OCI-LY1 (cell line): ENCODE data around the gene TLR4.

ENCODE experiments used
- H2AFZ ChIP-seq: fragments of 200-600 bp; sonication (generic), shearing (Covaris generic); 2 replicates; pipeline ENCODE4 v1.6.0; 2014; ENCODE audit warnings: antibody characterized with exemption, mild to moderate bottlenecking, low read length
- H3F3A ChIP-seq: fragments of 200-600 bp; sonication (generic), shearing (Covaris generic); 2 replicates; pipeline ENCODE4 v1.6.0; 2014; ENCODE audit warnings: mild to moderate bottlenecking, antibody characterized with exemption, low read length, moderate library complexity; ENCODE audit not compliant: insufficient read depth
- H3K27ac ChIP-seq: fragments of 200-600 bp; sonication (generic); 2 replicates; pipeline ENCODE4 v1.5.1; 2014; ENCODE audit warnings: low read length, mixed run types, mild to moderate bottlenecking, low read depth; ENCODE audit not compliant: poor library complexity, severe bottlenecking
- H3K27me3 ChIP-seq: fragments of 200-600 bp; sonication (generic); 2 replicates; pipeline ENCODE4 v1.6.0; 2014; ENCODE audit warnings: antibody characterized with exemption, mild to moderate bottlenecking, low read length, moderate library complexity; ENCODE audit not compliant: insufficient read depth
- H3K36me3 ChIP-seq: fragments of 200-600 bp; sonication (generic); 2 replicates; pipeline ENCODE4 v1.6.1; 2014; ENCODE audit warnings: mild to moderate bottlenecking, antibody characterized with exemption, low read length, moderate library complexity, mixed read lengths; ENCODE audit not compliant: insufficient read depth
- H3K4me1 ChIP-seq: fragments of 200-600 bp; sonication (generic); 2 replicates; pipeline ENCODE4 v1.5.1; 2014; ENCODE audit warnings: mild to moderate bottlenecking, low read length, moderate library complexity; ENCODE audit not compliant: insufficient read depth, severe bottlenecking
- H3K4me2 ChIP-seq: fragments of 200-600 bp; sonication (generic), shearing (Covaris generic); 2 replicates; pipeline ENCODE4 v1.6.1; 2014; ENCODE audit warnings: low read length
- H3K4me3 ChIP-seq: fragments of 200-600 bp; sonication (generic); 2 replicates; pipeline ENCODE4 v1.5.1; 2014; ENCODE audit warnings: low read length, low read depth, mild to moderate bottlenecking, mixed read lengths; ENCODE audit not compliant: poor library complexity, severe bottlenecking
- H3K79me2 ChIP-seq: fragments of 200-600 bp; shearing (Covaris generic); 2 replicates; pipeline ENCODE4 v1.6.1; 2016; ENCODE audit warnings: mixed run types, low read length, mixed read lengths; ENCODE audit not compliant: insufficient read depth
- H3K9ac ChIP-seq: fragments of 200-600 bp; sonication (generic), shearing (Covaris generic); 2 replicates; pipeline ENCODE4 v1.6.1; 2014; ENCODE audit warnings: mild to moderate bottlenecking, low read length, mixed read lengths
- H3K9me2 ChIP-seq: fragments of 200-600 bp; sonication (generic), shearing (Covaris generic); 2 replicates; pipeline ENCODE4 v1.6.1; 2014; ENCODE audit warnings: low read depth, mild to moderate bottlenecking, low read length, mixed read lengths
- H3K9me3 ChIP-seq: fragments of 200-600 bp; shearing (Covaris generic); 2 replicates; pipeline ENCODE4 v1.6.1; 2014; ENCODE audit warnings: low read length, mixed read lengths
- H4K20me1 ChIP-seq: fragments of 200-600 bp; sonication (generic), shearing (Covaris generic); 2 replicates; pipeline ENCODE4 v1.6.0; 2016; ENCODE audit warnings: mild to moderate bottlenecking, low read length; ENCODE audit not compliant: insufficient read depth
- EZH2 ChIP-seq: fragments of 200-600 bp; sonication (generic), shearing (Covaris generic); IDR thresholded peaks from 2 replicates; pipeline ENCODE4 v1.8.0; 2017; ENCODE audit warnings: borderline replicate concordance, mixed run types, mild to moderate bottlenecking, antibody characterized with exemption, low read length, moderate library complexity, mixed read lengths
- TF ChIP-seq, protein P1 (sequence below): fragments of 200-600 bp; sonication (generic), shearing (Covaris generic); IDR thresholded peaks from 2 replicates; pipeline ENCODE4 v1.5.1; 2017; ENCODE audit warnings: mild to moderate bottlenecking, antibody characterized with exemption, low read length, moderate library complexity, mixed read lengths

The TLR4 gene

DNA sequence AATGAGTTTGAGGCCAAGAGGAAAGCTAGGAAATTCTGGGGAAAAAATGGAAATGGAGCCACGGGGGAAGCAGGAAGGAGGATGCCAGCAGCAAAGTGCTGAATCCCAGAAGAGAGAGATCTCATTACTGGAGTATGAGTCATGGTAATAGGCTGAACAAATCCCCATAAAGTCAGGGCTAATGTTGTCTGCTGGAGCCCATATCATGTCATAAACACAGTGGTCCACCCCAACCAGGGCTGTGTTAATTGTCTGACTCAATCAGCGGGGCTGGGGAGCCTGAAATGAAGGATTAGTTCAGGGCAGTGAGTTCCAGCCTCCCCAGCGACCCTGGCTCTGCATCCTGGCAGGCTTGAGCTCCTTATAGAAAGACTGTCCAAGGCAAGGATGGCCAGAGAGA, 68.8 kb downstream of the TLR4 start:
- H3F3A ChIP-seq = no peaks in the 10 kb centered on the region
- no peaks in the 10 kb centered on the region for H3K79me2 ChIP-seq
- no peak for TF ChIP-seq EZH2
- TF ChIP-seq, protein P1, sequence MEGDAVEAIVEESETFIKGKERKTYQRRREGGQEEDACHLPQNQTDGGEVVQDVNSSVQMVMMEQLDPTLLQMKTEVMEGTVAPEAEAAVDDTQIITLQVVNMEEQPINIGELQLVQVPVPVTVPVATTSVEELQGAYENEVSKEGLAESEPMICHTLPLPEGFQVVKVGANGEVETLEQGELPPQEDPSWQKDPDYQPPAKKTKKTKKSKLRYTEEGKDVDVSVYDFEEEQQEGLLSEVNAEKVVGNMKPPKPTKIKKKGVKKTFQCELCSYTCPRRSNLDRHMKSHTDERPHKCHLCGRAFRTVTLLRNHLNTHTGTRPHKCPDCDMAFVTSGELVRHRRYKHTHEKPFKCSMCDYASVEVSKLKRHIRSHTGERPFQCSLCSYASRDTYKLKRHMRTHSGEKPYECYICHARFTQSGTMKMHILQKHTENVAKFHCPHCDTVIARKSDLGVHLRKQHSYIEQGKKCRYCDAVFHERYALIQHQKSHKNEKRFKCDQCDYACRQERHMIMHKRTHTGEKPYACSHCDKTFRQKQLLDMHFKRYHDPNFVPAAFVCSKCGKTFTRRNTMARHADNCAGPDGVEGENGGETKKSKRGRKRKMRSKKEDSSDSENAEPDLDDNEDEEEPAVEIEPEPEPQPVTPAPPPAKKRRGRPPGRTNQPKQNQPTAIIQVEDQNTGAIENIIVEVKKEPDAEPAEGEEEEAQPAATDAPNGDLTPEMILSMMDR = no peak
- H3K27ac ChIP-seq = no peak overlapping the region
- H3K27me3 ChIP-seq = no peaks in the 10 kb centered on the region
- H3K4me2 ChIP-seq = no peak overlapping the region
- no peaks in the 10 kb centered on the region for H3K9me2 ChIP-seq
- no peak overlapping the region for H2AFZ ChIP-seq
- H3K9ac ChIP-seq = no peak overlapping the region
- H3K4me3 ChIP-seq = no peak overlapping the region
- no peaks in the 10 kb centered on the region for H3K9me3 ChIP-seq
- H3K36me3 ChIP-seq = no peaks in the 10 kb centered on the region
- no peaks in the 10 kb centered on the region for H3K4me1 ChIP-seq
- H4K20me1 ChIP-seq = no peaks in the 10 kb centered on the region
